Activated CD4-positive, CD25-positive, alpha-beta regulatory T cell treated with anti-CD3 and anti-CD28 coated beads, Interleukin-2, amount 50 U/mL, for 16 hours (primary cell): ENCODE measurements around the gene AK8.

Experiments
- DNase-seq: peaks from one replicate; pipeline ENCODE4 v3.0.0-alpha.2; 2020; ENCODE audit warnings: low read depth, low spot score

AK8 gene

GRCh38 chr9:132887181-132888120 is 9.4 kb upstream of the AK8 start:
- DNase-seq, result no peak

GRCh38 chr9:132886334-132886725 is 8.2 kb upstream of the AK8 start:
- no peak for DNase-seq

- no peak for DNase-seq
Observed at GRCh38 chr9:132885720-132886333, 7.7 kb upstream of the AK8 start.

GRCh38 chr9:132883349-132884294 is 5.5 kb upstream of the AK8 start:
- no peak for DNase-seq

GRCh38 chr9:132882616-132883015 is 4.5 kb upstream of the AK8 start:
- DNase-seq, result no peak

GRCh38 chr9:132881826-132882225 is 3.7 kb upstream of the AK8 start:
- no peak for DNase-seq

GRCh38 chr9:132880324-132880661 is 2.2 kb upstream of the AK8 start:
- DNase-seq, result no peak

GRCh38 chr9:132879457-132880323 is 1.6 kb upstream of the AK8 start:
- no peak for DNase-seq

- DNase-seq, result no peak
Observed at GRCh38 chr9:132878695-132879456, 792 bp upstream of the AK8 start, which contains the start of gene SPACA9. SPACA9 (plus strand) TSS chr9:132878898; CDS start chr9:132883948, 5,050 bp downstream.

- DNase-seq, result no peak
Observed at GRCh38 chr9:132877458-132877823, 643 bp downstream of the AK8 start.

GRCh38 chr9:132876849-132877248 is 1.2 kb downstream of the AK8 start:
- DNase-seq, result no peak

GRCh38 chr9:132875159-132875558 is 2.9 kb downstream of the AK8 start:
- no peak for DNase-seq

- DNase-seq, result no peak
Observed at GRCh38 chr9:132873403-132873802, 4.7 kb downstream of the AK8 start.

GRCh38 chr9:132869266-132869665 is 8.8 kb downstream of the AK8 start:
- DNase-seq, result no peak

GRCh38 chr9:132866898-132867297 is 11.2 kb downstream of the AK8 start:
- no peak for DNase-seq

- DNase-seq, result no peak
Observed at GRCh38 chr9:132864691-132865090, 13.4 kb downstream of the AK8 start.

GRCh38 chr9:132864277-132864676 is 13.8 kb downstream of the AK8 start:
- no peak for DNase-seq

- DNase-seq, result no peak
Observed at GRCh38 chr9:132863096-132863495, 15.0 kb downstream of the AK8 start.

- DNase-seq, result no peak
Observed at GRCh38 chr9:132862533-132862932, 15.6 kb downstream of the AK8 start.

GRCh38 chr9:132861666-132862065 is 16.4 kb downstream of the AK8 start:
- DNase-seq, result no peak
